ENCODE data around the gene RAD51B.

RAD51B gene

GRCh38 chr14:68458840-68459469, 639.4 kb downstream of the RAD51B start:
- DNase-seq: peak; percentile 38

DNA sequence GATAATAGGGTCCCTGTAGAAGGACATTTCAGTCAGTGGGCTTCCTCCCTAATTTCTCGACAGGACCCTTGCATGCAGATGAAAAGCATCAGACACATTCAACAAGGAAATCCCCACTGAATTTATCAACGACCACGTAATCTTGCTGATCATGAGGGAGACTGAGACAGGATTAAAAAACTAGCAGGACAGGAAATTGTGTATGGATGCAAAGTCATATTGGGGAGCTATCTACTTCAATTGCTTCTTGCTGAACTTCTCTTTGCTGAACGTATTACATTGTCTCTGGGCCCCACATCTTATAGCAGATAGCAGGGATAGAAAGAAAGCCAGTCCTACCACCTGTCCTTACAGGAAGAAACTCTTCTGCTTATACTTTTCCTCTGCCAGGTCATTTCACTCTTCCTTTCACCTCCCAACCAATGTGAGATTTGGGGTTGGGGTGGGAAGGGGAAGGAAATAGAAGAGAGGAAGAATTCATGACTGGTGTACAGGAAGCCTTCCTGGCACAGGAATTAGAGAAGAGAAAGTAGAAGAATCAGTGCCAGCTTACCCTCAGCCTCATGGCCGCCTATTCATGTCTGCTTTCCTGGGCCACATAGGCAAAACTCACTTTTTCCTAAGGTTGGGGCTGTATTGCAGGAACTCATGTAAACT, 640.0 kb downstream of the RAD51B start:
- no peak for DNase-seq

- DNase-seq: no peak
Measured at GRCh38 chr14:68460541-68460940, 641.0 kb downstream of the RAD51B start.

DNA sequence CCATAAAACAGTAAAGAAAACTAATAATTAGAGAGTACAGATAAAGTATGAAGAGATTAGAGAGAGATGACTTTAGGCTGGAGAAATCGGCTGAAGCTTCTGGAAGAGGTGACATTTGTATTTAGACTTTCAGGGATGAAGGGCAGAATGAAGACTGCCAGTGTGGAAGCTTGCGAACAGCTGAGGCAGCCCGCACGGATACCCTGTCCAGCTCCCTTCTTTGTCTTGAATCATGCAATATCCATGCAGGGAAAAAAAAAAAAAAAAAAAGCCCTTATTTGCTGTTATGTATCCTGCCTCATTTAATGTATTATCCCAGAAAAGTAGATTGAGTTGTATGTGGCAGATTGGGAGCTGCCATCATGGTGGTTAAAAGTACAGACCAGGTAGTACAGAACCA, 641.5 kb downstream of the RAD51B start:
- DNase-seq: no peak

GRCh38 chr14:68462683-68463082, 643.1 kb downstream of the RAD51B start:
- no peak for DNase-seq

- no peak for DNase-seq
Measured at GRCh38 chr14:68463299-68463698, 643.7 kb downstream of the RAD51B start.

GRCh38 chr14:68463705-68464374, 644.3 kb downstream of the RAD51B start:
- DNase-seq: no peak

DNA sequence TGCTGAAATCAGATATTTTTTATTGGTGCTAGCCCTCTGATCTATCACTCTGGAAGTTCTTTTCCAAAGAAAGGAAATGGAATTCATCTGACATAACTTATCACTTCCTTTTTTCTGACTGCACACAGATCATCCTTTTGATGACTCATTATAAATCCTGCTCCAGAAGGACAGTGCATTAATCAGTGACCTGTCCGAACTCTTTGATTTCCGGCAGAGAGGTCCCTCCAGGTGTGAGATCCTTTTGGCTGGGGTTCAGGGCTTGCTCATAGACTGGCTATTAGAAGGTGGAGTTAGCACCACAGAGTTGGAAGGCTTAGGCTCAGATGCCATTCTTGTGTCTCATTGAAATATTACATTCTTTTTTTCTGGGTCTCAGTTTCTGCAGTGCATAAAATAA, 645.1 kb downstream of the RAD51B start:
- no peak for DNase-seq

- no peak for DNase-seq
Measured at GRCh38 chr14:68466491-68466977, 647.0 kb downstream of the RAD51B start.

DNA sequence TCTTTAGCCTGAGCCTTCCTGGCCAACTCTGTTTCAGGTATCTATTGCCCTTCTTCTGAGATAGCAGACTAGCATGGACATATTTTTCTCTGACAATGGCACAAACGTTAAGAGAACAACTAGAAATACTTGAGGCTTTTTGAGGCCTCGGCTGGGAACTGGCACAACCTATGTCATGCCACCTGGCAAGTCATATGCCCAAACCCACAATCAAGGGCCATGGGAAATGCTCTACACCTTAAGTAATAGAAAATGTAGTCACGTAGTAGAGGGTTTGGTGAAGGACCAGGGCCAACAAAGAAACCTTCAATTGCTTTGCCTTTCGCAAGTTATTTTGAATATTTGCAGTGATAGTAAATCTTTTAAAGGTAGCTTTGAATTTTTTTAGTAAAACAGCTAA, 647.8 kb downstream of the RAD51B start:
- DNase-seq: no peak

DNA sequence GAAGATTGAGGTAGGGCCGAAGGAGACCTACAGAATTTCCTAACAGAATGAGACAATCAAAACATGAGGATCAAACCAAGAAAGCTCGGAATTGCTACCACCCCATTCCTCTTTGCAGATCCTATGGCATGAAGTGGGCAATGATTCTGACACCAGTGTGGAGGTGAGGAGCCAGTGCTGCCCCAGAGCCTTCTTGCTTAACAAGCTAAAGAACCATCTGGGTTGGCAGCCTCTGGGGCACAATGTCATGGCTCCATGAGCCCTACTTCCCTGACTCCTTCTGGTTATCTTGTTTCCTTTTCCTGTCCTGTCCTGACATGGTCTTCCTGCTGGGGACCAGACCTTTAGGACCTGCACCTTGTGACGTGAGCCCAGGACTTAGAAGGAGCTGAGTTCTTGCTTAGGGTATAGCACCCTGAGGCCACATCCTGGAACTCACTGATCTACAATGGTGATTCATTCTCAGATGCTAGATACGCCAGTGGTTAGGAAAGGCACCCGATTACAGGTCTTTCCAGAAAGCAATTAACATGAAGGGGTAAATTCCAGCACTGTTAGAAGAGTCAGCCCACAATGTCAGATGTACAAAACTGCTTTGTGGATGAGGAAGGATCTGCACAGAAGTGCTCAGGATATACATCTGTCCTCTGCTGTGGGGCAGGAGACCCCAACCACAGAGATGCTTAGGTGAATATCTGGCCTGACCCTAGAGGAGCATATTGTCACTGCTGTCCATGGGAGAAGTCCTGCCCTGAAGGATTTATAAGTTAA, 649.0 kb downstream of the RAD51B start:
- DNase-seq: no peak

DNA sequence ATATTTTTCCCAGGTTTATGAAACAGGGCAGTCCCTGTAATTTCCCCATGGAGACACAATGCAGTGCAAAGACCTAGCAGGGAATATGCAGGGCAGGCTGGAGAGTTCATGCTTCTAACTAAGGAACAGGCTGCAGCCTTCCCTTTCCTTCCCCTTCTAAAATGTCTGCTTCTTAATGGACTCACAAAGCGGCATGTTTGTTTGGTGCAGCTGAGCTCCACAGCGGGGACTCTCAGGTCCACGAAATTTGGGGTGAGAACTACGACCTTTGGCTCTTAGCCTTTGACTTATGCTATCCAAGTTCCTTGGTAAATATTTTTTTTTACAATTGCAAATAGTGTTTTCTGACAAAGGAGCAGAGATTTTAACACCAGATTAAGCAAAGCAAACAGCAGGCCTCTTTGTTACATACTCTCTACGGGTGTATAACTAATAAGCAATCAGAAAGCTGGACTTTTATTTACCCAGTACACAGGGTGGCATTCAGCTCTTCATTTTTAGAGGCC, 649.7 kb downstream of the RAD51B start:
- no peak for DNase-seq

GRCh38 chr14:68470361-68470760, 650.8 kb downstream of the RAD51B start:
- DNase-seq: no peak

GRCh38 chr14:68471029-68471963, 651.7 kb downstream of the RAD51B start:
- DNase-seq: no peak

DNA sequence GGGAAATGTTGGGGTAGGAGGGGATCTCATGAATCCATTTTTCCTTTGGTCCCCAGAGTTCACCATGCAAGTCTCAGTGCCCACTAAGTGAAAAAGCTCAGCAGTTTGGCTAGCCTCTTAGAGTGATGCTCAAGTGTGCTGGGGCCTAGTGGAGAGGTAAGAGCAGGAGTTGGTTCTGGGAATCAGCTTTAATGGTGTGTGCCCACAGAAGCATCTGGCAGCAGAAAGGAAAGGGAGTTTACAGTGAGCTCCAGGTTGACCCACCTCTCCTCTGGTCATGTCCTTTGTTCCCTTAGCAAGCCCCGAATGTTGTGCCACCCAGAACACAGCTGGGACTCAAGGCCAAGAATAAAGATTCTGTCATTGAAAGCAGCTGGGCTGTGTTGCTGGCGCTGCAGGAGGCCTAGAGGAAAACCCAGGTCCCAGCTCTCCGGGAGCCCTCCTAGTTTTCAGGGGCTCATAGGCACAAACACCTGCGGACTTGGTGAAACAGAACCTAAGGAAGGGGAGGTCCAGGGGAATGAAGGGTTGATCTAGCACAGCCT, 652.5 kb downstream of the RAD51B start:
- DNase-seq: no peak

DNA sequence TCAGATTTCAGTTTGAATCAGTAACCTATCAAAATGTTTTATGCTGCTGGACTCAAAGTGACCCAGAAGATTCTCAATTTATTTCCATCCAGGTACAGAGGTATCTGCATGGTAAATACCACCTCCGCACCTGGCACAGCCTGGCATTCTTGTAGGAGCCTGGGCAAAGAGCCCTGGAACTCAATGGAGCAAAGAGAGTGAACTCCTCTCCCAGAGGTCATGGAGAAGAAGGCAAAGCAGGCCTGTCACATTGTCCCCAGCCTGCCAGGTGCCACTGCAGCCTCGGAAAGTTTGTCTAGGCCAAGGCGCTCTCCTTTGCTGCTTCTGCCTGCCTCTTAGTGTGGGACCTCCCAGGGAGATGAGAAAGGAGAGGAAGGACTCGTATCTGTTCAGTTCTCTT, 653.5 kb downstream of the RAD51B start:
- DNase-seq: no peak

- DNase-seq: no peak
Measured at GRCh38 chr14:68473794-68474193, 654.2 kb downstream of the RAD51B start.

- no peak for DNase-seq
Measured at GRCh38 chr14:68474741-68475140, 655.2 kb downstream of the RAD51B start.

DNA sequence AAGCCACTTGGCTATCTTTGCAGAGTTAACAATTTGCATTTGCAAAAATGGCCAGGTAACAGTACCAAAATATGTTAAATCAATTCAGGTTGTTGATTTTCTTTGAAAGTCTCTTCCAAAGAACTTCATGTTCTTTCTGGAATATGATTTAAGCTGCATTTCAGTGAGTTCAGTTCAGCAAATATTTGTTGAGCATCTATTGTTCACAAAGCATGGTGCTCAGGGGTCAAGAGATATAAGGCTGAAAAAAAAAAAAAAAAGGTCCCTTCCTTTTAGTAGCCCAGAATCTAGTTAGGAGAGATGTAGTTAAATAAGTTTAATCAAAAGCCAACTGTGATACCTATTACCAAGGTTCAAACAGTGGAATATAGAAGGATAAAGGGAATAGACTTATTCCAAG, 656.2 kb downstream of the RAD51B start:
- DNase-seq: no peak

- no peak for DNase-seq
Measured at GRCh38 chr14:68476212-68477109, 656.9 kb downstream of the RAD51B start.

- no peak for DNase-seq
Measured at GRCh38 chr14:68477110-68477455, 657.5 kb downstream of the RAD51B start.

All from DMS 273 treated with DMSO at 0.1 percent for 48 hours (cell line).